HEK293 (cell line): ENCODE data around the gene SLC29A3.

ENCODE experiments used
- KLF10 ChIP-seq: fragments of 450-650 bp; IDR thresholded peaks from 2 replicates; pipeline ENCODE4 v1.5.1; 2018; ENCODE audit warnings: missing biosample characterization, mild to moderate bottlenecking, missing genetic modification characterization
- ZNF146 ChIP-seq: fragments of 450-650 bp; formaldehyde crosslinking; IDR thresholded peaks from 2 replicates; pipeline ENCODE4 v1.5.1; 2016; ENCODE audit warnings: missing biosample characterization, missing genetic modification characterization

DNA sequence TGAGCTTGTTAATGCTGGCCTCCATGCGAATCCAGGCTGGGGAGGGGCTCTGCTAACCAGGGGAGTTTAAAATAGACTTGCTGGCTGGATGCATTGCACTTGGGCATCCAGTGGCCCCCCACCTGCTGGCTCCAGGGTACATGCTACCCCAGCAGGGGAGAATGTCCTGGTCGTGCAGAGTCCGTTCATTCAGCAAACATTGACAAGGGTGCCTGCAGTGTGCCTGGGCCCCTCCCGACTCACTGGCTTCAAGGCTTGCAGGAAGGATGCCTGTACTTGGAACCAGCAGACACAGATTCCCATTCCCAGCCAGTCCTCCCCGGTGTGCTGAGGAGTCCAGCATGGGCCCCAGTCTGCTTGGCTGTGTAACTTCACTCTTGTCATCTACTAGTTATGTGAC lies 1.5 kb downstream of the SLC29A3 start:
- TF ChIP-seq KLF10 (tag by site-specific recombination) (no peak), ZNF146 (tag by site-specific recombination) (no peak)
